Muscle layer of colon (tissue), 2 donors: Measurements from ENCODE around the gene RBBP8NL.
A peak's percentile ranks its signal among the peaks of the same experiment; 100 is the strongest.

Source experiments
- H3K27ac ChIP-seq: one replicate; pipeline ENCODE4 v1.7.0; 2013; ENCODE audit warnings: low read depth, mild to moderate bottlenecking, low read length, moderate library complexity
- H3K27me3 ChIP-seq, 2 donors: one replicate each; pipeline ENCODE4 v1.7.0; 2013; ENCODE audit warnings: low read length in 2 of 2, mild to moderate bottlenecking in 2 of 2; ENCODE audit not compliant: insufficient read depth in 2 of 2, control insufficient read depth in 1 of 2
- H3K36me3 ChIP-seq: one replicate; pipeline ENCODE4 v1.7.0; 2013; ENCODE audit warnings: mild to moderate bottlenecking, low read length; ENCODE audit not compliant: insufficient read depth
- H3K4me1 ChIP-seq: one replicate; pipeline ENCODE4 v1.7.0; 2013; ENCODE audit warnings: mild to moderate bottlenecking, low read length; ENCODE audit not compliant: insufficient read depth
- H3K4me3 ChIP-seq, 2 donors: one replicate each; pipeline ENCODE4 v1.7.0; 2013; ENCODE audit warnings: low read length in 2 of 2, low read depth in 1 of 2, mild to moderate bottlenecking in 1 of 2, moderate library complexity in 1 of 2
- H3K9ac ChIP-seq: one replicate; pipeline ENCODE4 v1.7.0; 2013; ENCODE audit warnings: low read length
- H3K9me3 ChIP-seq: one replicate; pipeline ENCODE4 v1.7.0; 2013; ENCODE audit warnings: mild to moderate bottlenecking, low read length
- donor health status: abdominal sarcoma.
- donor health status: Adenocarcinoma of cecum.

The RBBP8NL gene

DNA sequence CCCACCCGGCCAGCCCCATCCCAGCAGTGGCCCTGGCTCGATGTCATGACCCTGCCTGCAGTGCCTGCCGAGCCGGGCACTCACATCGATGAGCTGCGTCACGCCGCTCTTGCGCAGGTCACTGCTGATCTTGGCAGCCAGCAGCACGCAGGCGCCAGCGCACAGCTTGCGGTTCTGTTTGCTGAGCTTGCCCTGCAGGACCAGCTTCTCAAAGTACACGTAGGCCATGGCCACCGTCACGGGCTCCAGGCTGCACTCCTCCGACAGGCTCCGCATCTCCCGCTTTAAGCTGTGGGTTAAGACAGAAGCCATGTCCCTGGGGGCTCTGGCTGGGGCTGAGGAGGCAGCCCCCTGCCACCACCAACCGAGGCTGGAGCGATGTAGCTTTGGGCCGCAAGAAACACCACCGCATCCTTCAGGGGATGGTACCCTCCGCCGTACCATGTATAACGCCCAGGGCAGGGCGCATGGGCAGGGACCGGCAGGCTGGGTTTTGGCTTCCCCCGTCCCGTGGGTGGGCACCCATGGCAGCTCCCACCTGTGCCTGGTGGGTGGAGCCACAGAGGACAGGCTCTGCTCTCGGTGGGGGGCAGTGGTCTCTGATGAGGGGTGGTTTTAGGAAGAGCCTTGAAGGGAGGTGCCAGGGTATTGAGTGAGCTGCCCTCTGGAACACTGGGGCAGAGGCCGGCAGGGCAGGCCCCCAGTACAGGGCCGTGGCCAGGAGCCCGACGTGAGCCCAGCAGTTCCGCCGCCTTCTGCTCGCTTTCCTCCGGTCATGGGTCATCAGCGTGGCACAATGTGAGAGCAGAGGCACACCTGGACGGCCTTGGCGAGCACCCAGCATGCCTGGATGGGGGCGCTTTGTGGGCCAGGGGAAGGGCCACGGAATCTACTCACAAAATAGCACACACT is 35.9 kb downstream of the RBBP8NL start:
- no peak overlapping the region for H3K4me3 ChIP-seq
- H3K27me3 ChIP-seq, result no peaks in the 10 kb centered on the region
- no peaks in the 10 kb centered on the region for H3K9me3 ChIP-seq
- peaks cover 26% of the 10 kb centered on the region for H3K36me3 ChIP-seq
- H3K4me1 ChIP-seq, result peaks cover 9% of the 10 kb centered on the region
- H3K9ac ChIP-seq, result no peak overlapping the region
- H3K27ac ChIP-seq, result no peak overlapping the region

- H3K4me1 ChIP-seq, result peaks cover 14% of the 10 kb centered on the region
Measured at GRCh38 chr20:62390317-62391164, 36.8 kb downstream of the RBBP8NL start.

GRCh38 chr20:62389601-62390087 is 37.7 kb downstream of the RBBP8NL start:
- H3K9ac ChIP-seq, result no peak overlapping the region
- peaks cover 14% of the 10 kb centered on the region for H3K4me1 ChIP-seq
- H3K36me3 ChIP-seq, result peaks cover 26% of the 10 kb centered on the region
- H3K4me3 ChIP-seq, result no peak overlapping the region
- no peaks in the 10 kb centered on the region for H3K27me3 ChIP-seq
- H3K27ac ChIP-seq, result no peak overlapping the region
- no peaks in the 10 kb centered on the region for H3K9me3 ChIP-seq

More at GRCh38 chr20:62390317-62391164, 36.8 kb downstream of the RBBP8NL start:
- Histone ChIP-seq H3K9ac (no peak overlapping the region), H3K27me3 (no peaks in the 10 kb centered on the region), H3K9me3 (no peaks in the 10 kb centered on the region), H3K27ac (no peak overlapping the region), H3K4me3 (no peak overlapping the region), H3K36me3 (peaks cover 26% of the 10 kb centered on the region)

DNA sequence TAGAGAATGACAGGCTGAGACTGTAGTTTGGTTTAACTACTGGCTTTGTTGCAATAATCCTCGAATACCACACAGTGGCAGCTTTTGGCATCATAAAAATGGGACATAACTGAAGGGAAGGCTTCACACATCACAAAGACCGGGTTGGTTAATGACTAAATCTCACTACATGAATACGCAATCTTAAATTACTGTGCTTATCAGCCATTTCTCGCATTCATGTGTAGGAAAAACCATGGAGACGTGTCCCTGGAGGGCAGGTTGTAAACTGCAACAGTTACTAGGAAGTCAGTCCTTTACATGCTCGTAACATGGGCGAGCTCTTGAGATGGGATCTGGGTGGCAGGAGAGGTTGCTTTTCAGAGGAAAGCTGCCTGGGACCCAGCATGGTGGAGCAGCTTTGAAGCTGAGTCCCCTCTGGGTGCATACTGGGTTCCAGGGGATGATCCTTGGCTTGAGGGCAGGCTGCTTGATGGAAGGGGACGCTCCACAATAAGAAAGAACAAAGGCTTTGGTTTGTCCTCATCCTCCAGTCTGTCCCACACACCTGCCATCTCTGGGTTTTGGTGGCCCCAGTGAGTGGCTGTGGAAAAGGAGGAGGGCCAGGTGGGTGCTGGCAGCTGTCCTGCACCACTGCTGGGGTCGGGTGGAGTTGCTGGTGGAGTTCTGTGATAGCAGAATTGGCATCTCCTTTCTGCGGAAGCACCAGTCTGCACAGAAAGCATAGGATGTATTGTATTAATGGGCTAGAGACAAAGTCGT is 38.3 kb downstream of the RBBP8NL start:
- Histone ChIP-seq H3K4me1 (peaks cover 14% of the 10 kb centered on the region), H3K27me3 (no peaks in the 10 kb centered on the region), H3K36me3 (peaks cover 26% of the 10 kb centered on the region), H3K9ac (no peak overlapping the region), H3K4me3 (no peak overlapping the region), H3K9me3 (no peaks in the 10 kb centered on the region), H3K27ac (no peak overlapping the region)

GRCh38 chr20:62387933-62388635 is 39.3 kb downstream of the RBBP8NL start:
- Histone ChIP-seq H3K27me3 (no peaks in the 10 kb centered on the region), H3K27ac (peak overlapping the region; percentile 91), H3K4me3 (peak overlapping the region; percentile 88 to 95), H3K4me1 (peaks cover 14% of the 10 kb centered on the region), H3K9ac (peak overlapping the region; percentile 89), H3K9me3 (no peaks in the 10 kb centered on the region), H3K36me3 (peaks cover 21% of the 10 kb centered on the region)

DNA sequence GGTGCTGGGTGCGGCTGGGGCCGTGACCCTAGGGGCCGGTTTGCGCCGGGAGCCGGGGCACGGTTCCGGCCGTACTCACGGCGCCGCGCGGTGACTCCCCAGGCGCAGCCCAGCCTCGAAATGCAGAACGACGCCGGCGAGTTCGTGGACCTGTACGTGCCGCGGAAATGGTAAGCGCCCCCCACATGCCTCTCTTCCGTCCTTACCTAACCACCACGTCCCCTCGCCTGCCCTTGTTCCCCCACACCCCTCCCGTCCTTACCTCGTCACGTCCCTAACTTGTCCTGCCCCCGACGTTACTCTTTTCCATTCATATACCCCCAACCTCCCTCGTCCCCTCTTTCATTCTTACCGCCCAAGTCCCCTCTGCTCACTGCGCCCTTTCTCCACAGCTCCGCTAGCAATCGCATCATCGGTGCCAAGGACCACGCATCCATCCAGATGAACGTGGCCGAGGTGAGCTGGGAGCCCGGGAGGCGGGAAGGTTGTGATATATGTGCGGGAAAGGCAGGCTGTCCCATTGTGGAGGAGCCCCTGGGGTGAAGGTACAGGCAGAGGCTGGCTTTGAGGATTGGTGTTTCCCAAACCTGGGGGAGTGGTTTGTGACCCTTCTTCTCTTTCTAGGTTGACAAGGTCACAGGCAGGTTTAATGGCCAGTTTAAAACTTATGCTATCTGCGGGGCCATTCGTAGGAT is 40.0 kb downstream of the RBBP8NL start:
- H3K4me1 ChIP-seq, result peaks cover 20% of the 10 kb centered on the region
- no peaks in the 10 kb centered on the region for H3K27me3 ChIP-seq
- H3K4me3 ChIP-seq, result peak overlapping the region; percentile 88 to 95
- no peaks in the 10 kb centered on the region for H3K9me3 ChIP-seq
- H3K9ac ChIP-seq, result peak overlapping the region; percentile 89
- peaks cover 19% of the 10 kb centered on the region for H3K36me3 ChIP-seq
- peak overlapping the region; percentile 91 for H3K27ac ChIP-seq

GRCh38 chr20:62386383-62387218 is 40.7 kb downstream of the RBBP8NL start, which contains the start of gene RPS21:
RPS21 (plus strand) TSS chr20:62387103; CDS start chr20:62387339, 236 bp downstream.
- H3K36me3 ChIP-seq, result peaks cover 19% of the 10 kb centered on the region
- peak within 1 kb of the TSS; percentile 91 for H3K27ac ChIP-seq
- H3K4me3 ChIP-seq, result peak within 1 kb of the TSS; percentile 88 to 95
- H3K9me3 ChIP-seq, result no peaks in the 10 kb centered on the region
- H3K27me3 ChIP-seq, result no peaks in the 10 kb centered on the region
- peak within 1 kb of the TSS; percentile 89 for H3K9ac ChIP-seq
- peaks cover 22% of the 10 kb centered on the region for H3K4me1 ChIP-seq

DNA sequence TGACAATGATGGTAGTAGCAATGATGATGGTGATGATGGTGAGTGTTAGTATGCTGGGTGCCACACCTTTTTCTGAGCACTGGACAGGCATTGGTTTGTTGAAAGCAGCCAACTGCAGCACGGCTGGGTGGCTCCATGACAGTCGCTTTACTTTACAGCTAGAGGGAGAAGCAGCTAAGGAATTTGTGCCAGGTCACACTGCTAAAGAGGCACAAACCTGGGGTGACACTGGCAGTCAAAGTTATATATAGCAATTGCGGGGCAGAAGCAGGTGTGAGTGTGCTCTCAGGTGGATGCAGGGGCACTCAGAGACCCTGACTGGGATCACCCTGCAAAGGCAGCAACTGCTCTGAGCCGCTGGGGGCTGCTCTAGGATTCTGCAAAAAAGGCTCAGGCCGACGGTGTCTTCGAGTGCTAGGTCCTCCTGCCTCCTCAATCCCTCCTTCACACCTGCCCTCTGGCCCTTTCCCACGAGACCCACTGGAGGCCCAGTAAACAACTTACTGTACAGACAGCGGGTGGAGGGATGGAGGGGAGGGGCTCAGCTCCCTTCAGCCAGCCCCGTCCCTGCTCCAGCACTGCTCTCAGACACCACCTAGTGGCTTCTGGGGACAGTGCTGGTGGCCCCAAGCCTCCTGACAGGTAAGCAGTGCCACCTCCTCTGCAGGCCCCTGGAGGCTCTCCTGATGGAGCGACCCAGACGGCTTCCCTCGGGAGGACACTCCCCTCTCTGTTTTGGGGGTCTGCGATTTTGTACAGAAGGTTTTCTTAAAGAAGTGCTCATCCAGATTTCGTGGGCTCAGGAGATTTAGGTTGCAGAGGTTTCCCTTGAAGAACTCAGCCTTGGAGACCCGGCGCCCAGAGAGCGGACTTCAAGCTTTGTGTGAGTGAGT is 44.8 kb downstream of the RBBP8NL start:
- Histone ChIP-seq H3K4me3 (no peak overlapping the region), H3K9me3 (no peaks in the 10 kb centered on the region), H3K27me3 (no peaks in the 10 kb centered on the region), H3K36me3 (no peaks in the 10 kb centered on the region), H3K27ac (no peak overlapping the region), H3K9ac (no peak overlapping the region), H3K4me1 (peaks cover 29% of the 10 kb centered on the region)

GRCh38 chr20:62381842-62382241 is 45.5 kb downstream of the RBBP8NL start:
- Histone ChIP-seq H3K27me3 (no peaks in the 10 kb centered on the region), H3K9ac (no peak overlapping the region), H3K36me3 (no peaks in the 10 kb centered on the region), H3K9me3 (no peaks in the 10 kb centered on the region), H3K27ac (no peak overlapping the region), H3K4me1 (peaks cover 33% of the 10 kb centered on the region), H3K4me3 (no peak overlapping the region)
